Medulla oblongata (tissue), 1 donor: ENCODE measurements around the gene PAPOLA.
A peak's percentile ranks its signal among the peaks of the same experiment; 100 is the strongest.
"Not testable (repeated sequence)": the region's sequence is repeated elsewhere in the genome, so short reads cannot be mapped to it uniquely, and the experiment has no call there.

Experiments used
- DNase-seq: peaks from one replicate; pipeline ENCODE4 v3.0.0-alpha.2; 2015; ENCODE audit errors: extremely low spot score

PAPOLA gene

DNA sequence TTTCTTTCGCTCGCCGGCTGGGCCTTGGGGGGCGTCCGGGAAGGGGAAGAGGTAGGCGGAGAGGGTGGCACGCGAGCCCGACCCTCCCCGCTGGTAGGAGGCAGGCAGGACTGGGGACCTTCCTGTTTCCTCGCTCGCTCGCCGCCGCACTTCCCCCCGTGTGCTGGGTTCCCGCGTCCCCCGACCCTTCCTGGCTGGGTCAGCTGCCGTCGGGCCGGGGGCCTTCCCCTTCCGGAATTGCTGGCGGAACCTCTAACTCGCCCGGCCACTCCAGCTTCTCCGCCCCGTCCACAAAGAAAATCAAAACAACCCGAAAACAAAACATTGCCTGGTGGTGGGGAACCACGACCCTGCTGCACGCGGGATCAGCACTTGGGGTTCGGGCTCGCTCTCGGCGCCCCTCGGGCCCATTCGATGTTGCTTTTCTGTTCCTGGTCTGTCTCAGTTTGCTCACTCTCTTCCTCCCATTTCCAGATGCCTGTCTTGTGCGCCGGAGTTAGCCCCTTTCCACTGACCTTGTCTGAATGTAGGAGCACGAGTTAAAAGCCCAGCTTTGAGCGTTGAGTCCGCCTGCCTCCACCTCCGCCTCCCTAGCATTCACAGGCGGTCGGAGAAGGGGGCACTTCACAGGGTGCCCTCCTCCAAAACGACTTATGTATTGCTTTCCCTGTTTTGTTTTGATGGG is 581 bp downstream of the PAPOLA start:
- peak; percentile 60 for DNase-seq

DNA sequence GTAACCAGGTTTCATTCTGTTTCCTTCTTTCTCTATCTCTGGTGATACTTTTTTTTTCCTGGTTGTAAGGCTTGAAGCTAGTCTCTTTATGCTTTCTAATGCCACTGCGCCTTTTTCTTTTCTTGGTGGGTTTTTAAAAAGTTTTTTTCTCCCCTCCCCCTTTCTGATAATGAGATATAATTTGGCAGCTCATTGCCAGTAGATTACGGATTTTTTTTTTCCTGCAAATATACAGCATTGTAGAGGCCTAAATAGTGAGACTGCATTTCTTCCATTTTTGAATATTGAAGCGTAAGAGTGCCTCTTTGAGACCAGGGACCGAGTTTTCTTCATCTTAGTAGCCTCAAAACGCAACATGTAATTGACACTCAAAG is 1.1 kb downstream of the PAPOLA start:
- DNase-seq = no peak

DNA sequence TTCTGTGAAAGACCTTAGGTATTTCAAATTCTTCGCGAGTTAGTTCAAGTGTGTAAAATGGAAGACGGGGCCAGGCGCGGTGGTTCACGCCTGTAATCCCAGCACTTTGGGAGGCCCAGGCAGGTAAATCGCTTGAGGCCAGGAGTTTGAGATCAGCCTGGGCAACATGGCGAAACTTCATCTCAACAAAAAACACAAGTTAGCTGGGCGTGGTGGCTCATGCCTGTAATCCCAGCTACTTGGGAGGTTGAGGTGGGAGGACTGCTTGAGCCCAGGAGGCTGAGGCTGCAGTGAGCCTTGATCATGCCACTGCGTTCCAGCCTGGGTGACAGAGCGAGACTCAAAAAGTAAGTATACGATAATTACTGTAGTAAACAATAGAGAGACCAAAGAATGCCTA is 2.2 kb downstream of the PAPOLA start:
- DNase-seq = not testable (repeated sequence)

DNA sequence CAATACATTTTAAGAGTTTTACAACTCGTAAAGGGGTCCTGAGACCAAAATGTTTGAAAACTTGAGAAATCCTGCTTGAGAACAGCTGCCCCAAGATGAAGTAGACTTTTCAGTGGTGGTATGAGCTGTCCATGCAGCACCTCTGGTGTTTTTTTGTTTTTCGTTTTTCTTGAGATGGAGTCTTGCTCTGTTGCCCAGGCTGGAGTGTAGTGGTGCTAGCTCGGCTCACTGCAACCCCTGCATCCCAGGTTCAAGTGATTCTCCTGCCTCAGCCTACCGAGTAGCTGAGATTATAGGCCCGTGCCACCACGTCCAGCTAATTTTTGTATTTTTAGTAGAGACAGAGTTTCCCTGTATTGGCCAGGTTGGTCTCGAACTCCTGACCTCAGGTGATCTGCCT is 5.5 kb downstream of the PAPOLA start:
- no peak for DNase-seq

DNA sequence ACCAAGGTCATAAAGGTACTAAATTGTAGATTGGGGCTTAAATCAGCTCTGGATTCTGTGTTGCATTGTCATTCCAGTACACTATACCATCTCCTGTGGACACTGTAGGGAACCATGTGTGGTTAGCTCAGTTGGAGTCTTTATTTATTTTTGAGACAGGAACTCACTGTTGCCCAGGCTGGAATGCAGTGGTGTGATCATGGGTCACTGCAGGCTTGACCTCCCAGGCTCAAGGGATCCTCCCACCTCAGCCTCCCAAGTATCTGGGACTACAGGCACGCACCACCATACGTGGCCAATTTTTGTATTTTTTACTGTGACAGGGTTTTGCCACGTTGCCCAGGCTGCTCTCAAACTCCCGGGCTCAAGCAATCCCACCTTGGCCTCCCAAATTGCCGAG is 6.7 kb downstream of the PAPOLA start:
- DNase-seq = no peak

DNA sequence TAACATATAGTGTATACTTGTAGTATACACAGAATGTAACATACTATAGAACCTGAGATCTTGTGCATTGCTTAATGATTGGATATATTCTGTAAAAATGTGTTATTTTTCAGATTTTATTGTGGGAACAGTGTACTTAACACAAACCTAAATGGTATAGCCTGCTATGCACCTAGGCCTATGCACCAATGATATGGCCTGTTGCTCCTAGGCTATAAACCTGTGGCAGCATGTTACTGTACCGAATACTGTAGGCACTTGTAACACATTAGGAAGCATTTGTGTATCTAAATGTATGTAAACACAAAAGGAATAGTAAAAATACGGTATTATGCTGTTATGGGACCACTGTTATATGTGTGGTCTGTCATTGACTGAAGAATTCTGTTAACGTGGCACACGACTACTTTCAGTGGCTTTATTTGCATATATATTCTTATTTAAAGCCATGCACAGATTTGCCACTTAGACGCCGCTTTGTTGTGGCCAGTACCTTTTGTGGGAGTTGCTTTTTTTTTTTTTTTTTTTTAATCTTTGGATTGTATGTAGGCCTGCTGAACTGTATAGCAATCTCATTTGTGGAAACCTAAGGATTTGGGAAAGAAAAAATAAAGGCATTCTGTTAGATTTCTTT is 7.4 kb downstream of the PAPOLA start:
- no peak for DNase-seq

DNA sequence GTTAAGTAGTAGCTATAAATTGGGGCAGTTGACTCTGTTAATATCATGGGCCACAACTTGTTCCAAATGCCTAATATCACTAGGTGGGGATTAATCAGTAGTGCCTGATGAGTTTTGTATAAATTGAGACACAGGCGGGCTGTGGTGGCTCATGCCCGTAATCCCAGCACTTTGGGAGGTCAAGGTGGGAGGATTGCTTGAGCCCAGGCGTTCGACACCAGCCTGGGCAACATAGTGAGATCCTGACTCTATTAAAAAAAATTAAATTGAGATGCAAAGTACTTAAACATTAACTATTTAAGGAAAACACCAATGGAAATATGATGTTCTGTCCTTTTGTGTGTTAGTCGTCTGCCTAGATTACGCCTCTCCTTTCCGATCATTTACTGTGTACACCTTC is 9.0 kb downstream of the PAPOLA start:
- no peak for DNase-seq

DNA sequence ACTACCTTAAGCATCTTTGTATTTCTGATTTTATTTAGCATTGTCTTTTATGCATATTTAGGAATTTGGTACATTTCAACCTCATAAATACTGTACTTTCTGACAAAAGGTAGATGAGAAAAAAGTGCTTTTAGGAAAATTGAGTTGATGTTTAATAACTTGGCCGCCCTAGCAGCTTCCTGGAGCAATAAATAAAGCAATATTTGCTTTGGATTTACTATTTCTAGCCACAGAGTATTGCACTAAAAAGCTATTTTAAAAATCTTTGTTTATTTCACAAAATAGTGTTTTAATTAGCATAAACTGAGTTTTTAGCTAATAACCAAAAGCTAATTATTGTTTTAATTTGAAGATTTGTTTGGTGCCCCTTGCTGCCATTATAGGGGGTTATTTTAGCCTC is 9.5 kb downstream of the PAPOLA start:
- no peak for DNase-seq

DNA sequence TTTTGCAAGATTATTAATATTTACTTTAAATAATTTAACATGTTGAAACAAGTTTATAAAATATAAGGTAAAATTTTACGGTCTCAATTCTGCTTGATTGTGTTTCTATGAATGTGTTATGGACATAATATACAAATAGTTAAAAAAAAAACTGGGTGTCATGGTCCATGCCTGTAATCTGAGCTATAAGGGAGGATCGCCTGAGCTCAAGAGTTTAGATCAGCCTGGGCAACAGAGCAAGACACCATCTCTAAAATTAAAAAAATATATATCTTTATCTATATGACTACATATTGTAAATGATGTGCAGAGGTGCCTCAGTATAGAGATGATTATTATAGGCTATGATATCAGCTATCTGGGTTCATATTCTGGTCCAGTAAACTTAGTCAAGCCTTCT is 9.9 kb downstream of the PAPOLA start:
- DNase-seq = no peak

DNA sequence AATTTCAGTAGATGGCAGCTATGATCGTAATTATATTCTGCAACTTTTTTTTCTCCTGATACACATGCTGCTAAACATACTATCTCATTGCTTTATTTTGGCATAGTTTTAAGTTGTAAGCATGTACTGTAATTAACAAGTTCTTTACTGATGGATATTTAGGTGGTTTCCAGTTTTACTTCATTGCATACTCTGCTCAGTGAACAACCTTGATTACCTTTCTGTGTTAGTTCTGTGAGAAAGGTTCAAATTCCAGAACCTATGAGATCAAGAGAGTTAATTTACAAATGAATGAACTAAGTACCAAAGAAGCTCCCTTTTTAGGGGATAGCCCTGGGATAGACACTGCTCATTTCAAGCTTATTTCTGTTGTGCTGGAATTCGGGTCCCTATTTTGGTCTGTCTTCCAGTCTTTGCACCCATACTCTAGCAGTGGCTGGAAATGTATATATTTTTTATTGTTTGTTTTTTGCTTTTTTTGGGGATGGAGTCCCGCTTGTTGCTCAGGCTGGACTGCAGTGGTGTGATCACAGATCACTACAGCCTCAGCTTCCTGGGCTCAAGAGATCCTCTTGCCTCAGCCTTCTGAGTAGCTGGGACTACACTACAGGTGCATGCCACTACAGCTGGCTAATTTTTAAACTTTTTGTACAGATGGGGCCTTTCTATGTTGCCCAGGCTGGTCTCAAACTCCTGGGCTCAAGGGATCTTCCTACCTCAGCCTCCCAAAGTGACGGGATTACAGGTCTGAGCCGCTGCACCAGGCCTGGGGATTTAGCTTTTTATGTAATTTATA is 10.6 kb downstream of the PAPOLA start:
- no peak for DNase-seq

DNA sequence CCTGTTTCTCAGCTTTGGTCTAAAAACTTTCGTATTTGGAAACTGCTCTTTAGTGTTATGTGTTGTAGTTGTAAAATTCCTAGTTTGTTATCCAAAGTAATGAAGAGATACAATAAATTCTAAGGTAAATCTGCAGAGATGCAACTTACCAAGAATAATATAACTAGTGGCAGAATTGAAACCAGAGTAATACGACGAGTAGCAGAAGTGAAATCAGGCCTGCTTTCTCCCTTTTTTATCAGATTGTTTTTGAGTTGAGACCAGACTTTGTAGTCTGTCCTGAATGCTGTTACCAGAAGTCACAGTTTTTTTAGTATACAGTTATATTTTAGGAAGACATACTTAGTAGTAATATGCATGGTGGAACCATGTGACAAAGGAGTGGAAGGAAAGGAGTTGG is 12.5 kb downstream of the PAPOLA start:
- DNase-seq = no peak

DNA sequence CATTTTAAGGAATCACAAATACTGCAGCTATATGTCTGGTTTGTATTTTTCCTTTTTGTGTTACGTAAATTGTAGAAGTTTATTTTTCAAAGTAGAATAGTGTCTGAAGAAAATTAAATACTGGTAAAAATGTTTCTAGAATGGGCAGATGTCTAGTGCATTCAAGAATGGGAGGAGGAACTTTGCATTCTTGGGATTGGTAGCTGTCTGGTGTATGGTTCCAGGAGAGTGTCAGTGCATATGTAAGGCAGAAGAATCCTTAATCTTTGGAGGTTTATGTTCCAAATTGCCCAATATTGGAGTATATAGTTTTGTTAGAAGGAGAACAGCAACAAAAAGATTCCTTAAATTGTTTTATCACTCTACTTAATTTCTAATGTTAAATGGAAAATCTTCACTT is 13.5 kb downstream of the PAPOLA start:
- no peak for DNase-seq

DNA sequence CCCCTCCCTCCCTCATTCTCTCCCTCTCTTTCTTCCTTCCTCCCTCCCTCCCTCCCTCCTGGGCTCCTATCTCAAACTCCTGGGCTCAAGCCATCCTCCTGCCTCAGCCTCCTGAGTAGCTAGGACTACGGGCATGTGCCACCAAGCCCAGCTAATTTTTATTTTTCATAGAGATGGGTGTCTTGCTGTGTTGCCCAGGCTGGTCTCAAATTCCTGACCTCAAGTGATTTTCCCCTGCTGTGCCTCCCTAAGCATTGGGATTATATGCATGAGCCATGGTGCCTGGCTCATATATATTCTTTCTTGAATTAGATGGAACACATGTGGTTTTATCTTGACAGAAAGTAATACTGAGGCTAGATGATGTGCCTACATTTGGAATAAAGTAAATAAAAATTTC is 14.2 kb downstream of the PAPOLA start:
- DNase-seq = no peak

DNA sequence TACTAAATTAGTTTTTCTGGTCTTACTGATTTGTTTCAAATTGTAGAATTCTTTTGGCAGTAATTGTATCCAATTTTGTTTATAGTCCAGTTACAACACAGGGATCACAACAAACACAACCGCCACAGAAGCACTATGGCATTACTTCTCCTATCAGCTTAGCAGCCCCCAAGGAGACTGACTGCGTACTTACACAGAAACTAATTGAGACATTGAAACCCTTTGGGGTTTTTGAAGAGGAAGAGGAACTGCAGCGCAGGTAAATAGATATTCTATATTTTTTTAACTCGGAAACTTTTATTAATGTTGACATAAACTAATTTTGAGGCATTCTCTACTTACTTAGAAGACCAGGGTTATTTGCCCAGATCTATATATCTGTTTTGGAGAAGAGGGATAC is 17.8 kb downstream of the PAPOLA start:
- no peak for DNase-seq

DNA sequence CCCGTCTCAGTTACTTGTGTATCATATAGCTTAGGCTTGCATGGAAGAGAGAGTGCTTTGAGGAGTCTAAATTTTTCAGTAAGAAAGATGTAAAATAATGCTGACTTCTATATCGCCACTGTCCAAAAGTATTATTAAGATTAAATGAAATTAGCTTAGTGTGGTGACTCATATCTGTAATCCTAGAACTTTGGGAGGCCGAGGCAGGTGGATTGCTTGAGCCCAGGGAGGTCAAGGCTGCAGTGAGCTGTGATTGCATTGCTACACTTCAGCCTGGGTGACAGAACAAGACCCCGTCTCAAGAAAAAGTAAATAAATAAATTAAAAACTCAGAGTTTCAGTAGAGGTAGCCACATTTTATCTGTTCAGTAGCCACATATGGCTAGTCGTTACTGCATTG is 23.3 kb downstream of the PAPOLA start:
- no peak for DNase-seq

DNA sequence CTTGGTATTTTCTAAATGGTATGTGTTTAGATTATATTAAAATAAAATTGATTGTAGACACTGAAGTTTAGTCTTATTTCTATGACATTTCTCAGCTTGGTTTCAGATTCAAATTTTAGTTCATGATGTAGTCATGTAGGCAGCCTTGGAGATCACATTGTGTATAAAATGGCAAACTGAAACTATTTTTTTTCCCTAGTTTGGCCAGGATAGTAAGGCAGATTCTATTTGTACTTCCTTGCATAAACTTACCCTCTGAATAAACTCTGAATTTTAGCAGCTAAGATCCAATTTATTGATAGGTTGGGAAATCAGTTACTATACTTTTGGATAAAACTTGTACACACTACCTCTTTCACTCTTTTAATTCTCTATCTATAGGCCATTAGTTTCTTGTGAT is 30.4 kb downstream of the PAPOLA start:
- DNase-seq = no peak

DNA sequence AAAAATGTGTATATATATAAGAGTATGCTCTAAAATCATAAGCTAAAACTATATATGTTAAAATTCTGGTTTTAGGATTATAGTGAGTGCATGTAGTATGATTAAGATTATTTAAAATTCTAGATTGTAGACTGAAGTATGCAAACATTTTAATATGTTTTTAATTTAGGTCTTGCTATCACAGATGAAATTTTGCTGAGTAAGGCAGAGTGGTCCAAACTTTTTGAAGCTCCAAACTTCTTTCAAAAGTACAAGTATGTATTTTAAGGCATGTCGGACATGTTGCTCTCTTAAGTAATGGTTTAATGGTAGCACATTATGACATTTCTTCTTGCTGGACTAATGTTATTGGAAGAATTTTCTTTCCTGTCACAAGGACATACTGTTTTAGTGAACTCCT is 34.6 kb downstream of the PAPOLA start:
- no peak for DNase-seq

DNA sequence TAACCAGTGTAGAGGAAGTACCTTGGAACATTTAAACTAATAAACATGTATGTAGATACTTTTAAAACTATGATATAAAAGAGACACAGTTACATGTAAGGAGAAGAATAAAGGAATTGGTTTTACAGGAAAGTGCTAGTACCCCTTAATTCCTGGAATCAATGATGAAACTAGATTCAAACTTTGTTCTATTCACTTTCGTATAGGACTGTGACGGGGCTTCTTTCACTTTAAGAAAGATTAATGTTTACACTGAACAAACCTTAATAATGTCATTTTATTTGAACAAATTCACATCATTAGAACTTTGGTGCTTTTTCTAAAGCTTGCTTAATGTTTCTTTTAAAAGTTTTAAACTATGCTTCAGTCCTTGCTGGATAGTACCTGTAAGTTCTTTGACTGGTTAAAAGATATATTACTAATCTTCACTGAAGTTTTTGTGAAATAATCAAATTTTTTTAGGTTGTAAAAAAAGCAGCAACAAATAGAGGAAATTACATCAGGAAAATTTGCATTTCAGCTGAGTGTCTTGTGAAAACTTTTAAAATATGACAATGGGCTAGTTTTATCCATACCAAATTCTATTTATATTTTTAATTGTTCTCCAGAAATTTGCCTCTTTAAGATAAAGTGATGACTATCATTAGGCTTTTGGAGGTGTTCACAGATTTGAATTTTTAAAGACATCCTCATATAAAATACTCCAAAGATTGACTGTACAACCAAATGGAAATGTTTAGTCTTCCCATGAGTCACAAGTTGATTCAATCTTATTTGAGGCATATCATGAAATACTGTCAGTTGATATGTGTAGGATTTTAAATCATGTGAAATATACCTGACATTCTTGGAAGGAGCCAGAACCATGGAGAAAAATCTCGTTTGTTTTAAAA is 36.2 kb downstream of the PAPOLA start:
- no peak for DNase-seq

DNA sequence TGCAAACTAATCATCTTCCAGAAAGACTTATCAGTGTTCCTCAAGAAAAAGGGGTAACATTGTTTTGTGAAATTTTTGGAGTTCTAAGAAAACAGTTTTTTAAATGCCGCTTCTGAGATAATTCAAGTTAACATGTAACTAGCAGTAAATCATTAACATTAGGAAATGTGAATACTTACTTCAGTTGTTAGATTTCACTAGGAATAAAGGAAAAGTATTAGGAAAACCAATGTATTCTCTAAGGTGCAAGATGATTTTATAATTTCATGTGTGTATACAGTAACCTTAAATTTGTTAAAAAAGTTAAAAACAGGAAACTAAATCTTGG is 36.8 kb downstream of the PAPOLA start:
- no peak for DNase-seq

DNA sequence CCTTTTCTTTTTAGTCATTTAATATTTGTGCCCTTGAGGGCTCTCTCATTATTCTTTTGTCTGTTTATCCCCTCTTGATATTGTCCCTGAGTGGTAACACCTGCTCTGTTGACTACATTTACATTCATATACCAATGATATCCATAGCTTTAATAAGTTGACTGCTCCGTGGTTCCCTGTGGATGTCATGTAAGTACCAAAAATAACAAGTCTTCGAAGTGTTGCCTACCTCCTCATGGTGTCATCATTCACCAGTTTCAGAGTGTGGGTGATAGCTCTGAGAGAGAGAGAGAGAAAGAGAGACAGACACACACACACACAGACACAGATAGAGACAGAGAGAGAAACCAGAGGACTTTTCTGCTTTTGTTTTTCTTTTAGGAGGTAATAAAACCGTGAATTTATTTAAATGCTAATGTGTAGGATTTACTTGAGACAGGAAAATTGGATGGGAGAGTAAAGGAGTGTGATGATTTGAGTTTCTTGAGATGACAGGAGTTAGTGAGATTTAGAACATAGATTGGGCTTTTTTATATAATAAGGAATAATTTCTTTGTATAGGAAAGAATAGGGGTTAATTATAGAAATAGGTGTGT is 52.2 kb downstream of the PAPOLA start:
- DNase-seq = no peak

DNA sequence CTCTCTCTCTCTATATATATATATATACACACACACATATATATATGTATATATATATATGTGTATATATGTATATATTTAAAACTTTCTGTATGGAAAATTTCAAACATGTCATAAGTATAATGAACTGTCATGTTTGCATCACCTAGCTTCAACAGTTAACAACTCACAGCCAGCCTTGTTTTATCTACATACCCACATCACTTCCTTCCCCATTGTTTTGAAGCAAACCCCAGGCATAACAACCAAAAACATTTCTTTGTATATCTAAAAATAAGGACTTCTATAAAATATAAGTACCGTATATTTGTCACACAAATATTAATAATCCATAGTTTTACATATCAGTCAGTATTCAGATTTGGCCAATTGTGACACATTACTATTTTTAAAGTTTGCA is 57.4 kb downstream of the PAPOLA start:
- no peak for DNase-seq

DNA sequence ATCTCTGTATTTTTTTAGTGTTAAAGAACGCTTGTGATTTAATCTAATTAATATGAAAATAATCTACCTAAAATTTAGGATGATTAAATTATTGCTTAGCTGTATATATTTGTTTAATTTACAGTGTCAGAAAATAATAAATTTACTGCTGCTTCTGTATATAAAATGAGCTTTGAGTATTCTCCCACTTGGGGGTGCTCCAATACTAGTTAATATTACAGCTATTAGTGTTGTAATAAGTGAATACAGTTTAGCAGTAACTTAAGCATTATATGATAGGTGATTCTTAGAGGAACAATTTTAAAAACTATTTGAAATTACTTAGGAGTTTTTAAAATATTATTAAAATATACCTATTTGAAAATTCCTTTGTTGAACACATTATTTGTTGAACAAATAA is 62.2 kb downstream of the PAPOLA start:
- DNase-seq = no peak
